Bronchial epithelial cell (primary cell): ENCODE data around the gene PRRG1. TPM values are rescaled to one million over a fixed set of nuclear protein-coding genes. Genes with fewer than 3 reads are reported as not detected.

Source experiments
- DNase-seq: peaks from one replicate; pipeline ENCODE4 v3.0.0-alpha.2; 2010; ENCODE audit warnings: low read depth
- FAIRE-seq: peaks from 2 replicates; lab custom pipeline; 2011; peaks lifted over from hg19 to GRCh38; lab: Jason Lieb, UNC
- H3K27me3 ChIP-seq: 2 replicates; pipeline ENCODE4 v1.5.1; 2011; ENCODE audit warnings: low read length; ENCODE audit not compliant: control insufficient read depth, insufficient read depth
- H3K36me3 ChIP-seq: 2 replicates; pipeline ENCODE4 v1.5.1; 2011; ENCODE audit warnings: low read length; ENCODE audit not compliant: control insufficient read depth, insufficient read depth
- H3K4me3 ChIP-seq: 2 replicates; pipeline ENCODE4 v1.5.1; 2011; ENCODE audit warnings: mild to moderate bottlenecking, low read depth, low read length, control low read depth
- CTCF ChIP-seq: IDR thresholded peaks from 2 replicates; pipeline ENCODE4 v1.5.1; 2011; ENCODE audit warnings: mild to moderate bottlenecking, moderate library complexity, low read length, control low read depth, inconsistent platforms; ENCODE audit not compliant: insufficient read depth, severe bottlenecking
- total RNA-seq: library from RNA; depleted of rRNA; stranded (reverse); fragments of >200 nt; gene quantifications from 2 replicates; pipeline ENCODE4 v1.2.1, GENCODE V29; 2014

The PRRG1 gene
- total RNA-seq, 1 donor from 2014 or later: 4.5 TPM

- H3K27me3 ChIP-seq: no peaks in the 10 kb centered on the region
- H3K36me3 ChIP-seq: no peaks in the 10 kb centered on the region
- DNase-seq: no peak
- no peak for FAIRE-seq
- no peak for TF ChIP-seq CTCF
- no peak overlapping the region for H3K4me3 ChIP-seq
Measured at GRCh38 chrX:37330642-37331041, 18.5 kb upstream of the PRRG1 start.

GRCh38 chrX:37331546-37331945, 17.6 kb upstream of the PRRG1 start:
- Histone ChIP-seq H3K4me3 (no peak overlapping the region), H3K27me3 (no peaks in the 10 kb centered on the region), H3K36me3 (no peaks in the 10 kb centered on the region)
- no peak for TF ChIP-seq CTCF
- DNase-seq (no peak), FAIRE-seq (no peak)

- TF ChIP-seq CTCF: no peak
- DNase-seq (no peak), FAIRE-seq (no peak)
- Histone ChIP-seq H3K4me3 (no peak overlapping the region), H3K27me3 (no peaks in the 10 kb centered on the region), H3K36me3 (no peaks in the 10 kb centered on the region)
Measured at GRCh38 chrX:37332055-37332454, 17.1 kb upstream of the PRRG1 start.

DNA sequence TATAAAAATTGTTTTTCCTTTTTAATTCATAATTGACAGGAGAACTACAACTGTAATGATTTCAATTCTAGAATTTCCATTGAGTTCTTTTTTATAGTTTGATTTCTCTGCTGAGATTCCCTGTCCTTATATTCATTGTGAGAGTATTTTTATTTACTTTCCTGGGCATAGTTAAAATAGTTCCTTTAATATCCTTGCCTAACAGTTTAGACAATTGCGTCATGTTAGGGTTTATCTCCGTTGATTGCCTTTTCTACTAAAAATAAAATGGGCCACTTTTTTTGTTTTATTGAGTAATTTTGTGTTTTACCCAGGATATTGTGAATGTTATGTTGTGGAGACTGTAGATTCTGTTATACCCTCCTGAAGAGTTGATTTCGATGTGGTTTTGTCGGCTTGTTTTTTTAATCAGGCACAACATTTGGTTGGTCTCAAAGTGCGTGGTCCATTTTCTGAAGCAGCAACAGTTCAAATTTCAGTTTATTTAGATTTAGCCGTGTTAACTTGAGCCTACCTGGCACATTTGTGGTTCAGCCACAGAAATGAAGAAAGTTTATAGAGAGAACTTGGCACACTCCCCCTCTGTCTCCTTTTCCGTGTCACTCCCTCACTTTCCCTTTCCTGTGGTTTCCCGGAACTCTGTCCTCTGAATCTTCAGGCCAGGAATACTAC, 16.0 kb upstream of the PRRG1 start:
- H3K27me3 ChIP-seq: no peaks in the 10 kb centered on the region
- no peaks in the 10 kb centered on the region for H3K36me3 ChIP-seq
- TF ChIP-seq CTCF: no peak
- no peak for DNase-seq
- no peak overlapping the region for H3K4me3 ChIP-seq
- no peak for FAIRE-seq

GRCh38 chrX:37347420-37347819, 1.7 kb upstream of the PRRG1 start:
- FAIRE-seq (no peak), DNase-seq (peak; percentile 29)
- Histone ChIP-seq H3K36me3 (no peaks in the 10 kb centered on the region), H3K4me3 (no peak overlapping the region), H3K27me3 (no peaks in the 10 kb centered on the region)
- TF ChIP-seq CTCF: no peak
